WI38 (cell line): ENCODE measurements around the gene TFEB.

Experiments
- H3K4me3 ChIP-seq: 2 replicates; pipeline ENCODE4 v1.5.1; 2011; ENCODE audit warnings: low read depth, mild to moderate bottlenecking, control low read depth, low read length
- CTCF ChIP-seq: IDR thresholded peaks from 2 replicates; pipeline ENCODE4 v1.5.1; 2012; ENCODE audit warnings: low read depth, mild to moderate bottlenecking, control low read depth, low read length

Gene TFEB

GRCh38 chr6:41651246-41651961, 84.0 kb downstream of the TFEB start:
- H3K4me3 ChIP-seq = no peak overlapping the region
- no peak for TF ChIP-seq CTCF

- no peak overlapping the region for H3K4me3 ChIP-seq
- no peak for TF ChIP-seq CTCF
Measured at GRCh38 chr6:41650120-41650519, 85.3 kb downstream of the TFEB start.

DNA sequence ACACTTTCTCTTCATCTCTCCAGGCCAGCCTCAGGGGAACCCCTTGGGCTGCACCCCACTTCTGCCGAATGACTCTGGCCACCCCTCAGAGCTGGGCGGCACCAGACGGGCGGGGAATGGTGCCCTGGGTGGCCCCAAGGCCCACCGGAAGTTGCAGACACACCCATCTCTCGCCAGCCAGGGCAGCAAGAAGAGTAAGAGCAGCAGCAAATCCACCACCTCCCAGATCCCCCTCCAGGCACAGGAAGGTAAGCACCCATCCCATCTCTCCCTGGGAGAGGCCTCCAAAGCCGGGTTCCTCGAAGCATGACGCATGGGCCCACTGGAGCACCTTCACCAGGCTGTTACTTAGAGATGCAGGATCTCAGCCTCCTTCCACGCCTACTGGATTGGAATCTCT, 85.8 kb downstream of the TFEB start:
- H3K4me3 ChIP-seq = no peak overlapping the region
- no peak for TF ChIP-seq CTCF

- H3K4me3 ChIP-seq = no peak overlapping the region
- TF ChIP-seq CTCF = no peak
Measured at GRCh38 chr6:41648921-41649320, 86.5 kb downstream of the TFEB start.

GRCh38 chr6:41648070-41648585, 87.3 kb downstream of the TFEB start:
- TF ChIP-seq CTCF = no peak
- H3K4me3 ChIP-seq = no peak overlapping the region

- TF ChIP-seq CTCF = no peak
- H3K4me3 ChIP-seq = no peak overlapping the region
Measured at GRCh38 chr6:41647061-41647511, 88.3 kb downstream of the TFEB start.

GRCh38 chr6:41646026-41646795, 89.2 kb downstream of the TFEB start:
- no peak overlapping the region for H3K4me3 ChIP-seq
- TF ChIP-seq CTCF = no peak
